PC-3 (cell line): ENCODE measurements around the gene MSI2.

Source experiments
- EZH2 ChIP-seq: fragments of 300-600 bp; sonication (generic); IDR thresholded peaks from one replicate; pipeline ENCODE4 v1.6.1; 2017; ENCODE audit warnings: antibody characterized with exemption, mild to moderate bottlenecking, low read length; ENCODE audit not compliant: unreplicated experiment
- EZH2phosphoT487 ChIP-seq: fragments of 300-600 bp; sonication (generic); IDR thresholded peaks from 2 replicates; pipeline ENCODE4 v1.6.1; 2018; ENCODE audit warnings: mild to moderate bottlenecking, antibody characterized with exemption, low read length, borderline replicate concordance

GRCh38 chr17:57433452-57433851, 177.1 kb downstream of the MSI2 start:
- TF ChIP-seq EZH2 (no peak), EZH2phosphoT487 (no peak)
